ENCODE measurements around the gene PIGU.

- TF ChIP-seq POLR2AphosphoS5 (IDR thresholded peaks at IDR 0.05; ENCODE audit: low read depth, low read length) (no peak), TAF1 (IDR thresholded peaks at IDR 0.05; ENCODE audit: borderline replicate concordance, insufficient read depth, low read length) (no peak), REST (IDR thresholded peaks at IDR 0.05; ENCODE audit: insufficient read depth in 1 of 2, low read depth in 2 of 2, low read length in 2 of 2) (no peak)
Observed at GRCh38 chr20:34574861-34575260, 102.0 kb downstream of the PIGU start.

Measured in PFSK-1 (cell line).